GM12892 (cell line): ENCODE data around the gene ZBTB38.

Experiments
- POLR2A ChIP-seq: IDR thresholded peaks from 2 replicates; pipeline ENCODE4 v1.6.1; 2011; ENCODE audit warnings: low read depth, low read length, control low read depth
- POLR2AphosphoS5 ChIP-seq: IDR thresholded peaks from 2 replicates; pipeline ENCODE4 v1.6.1; 2011; ENCODE audit warnings: low read depth, low read length, control low read depth
- TAF1 ChIP-seq: IDR thresholded peaks from 2 replicates; pipeline ENCODE4 v1.6.1; 2011; ENCODE audit warnings: low read depth, mild to moderate bottlenecking, control low read depth, low read length, borderline replicate concordance

DNA sequence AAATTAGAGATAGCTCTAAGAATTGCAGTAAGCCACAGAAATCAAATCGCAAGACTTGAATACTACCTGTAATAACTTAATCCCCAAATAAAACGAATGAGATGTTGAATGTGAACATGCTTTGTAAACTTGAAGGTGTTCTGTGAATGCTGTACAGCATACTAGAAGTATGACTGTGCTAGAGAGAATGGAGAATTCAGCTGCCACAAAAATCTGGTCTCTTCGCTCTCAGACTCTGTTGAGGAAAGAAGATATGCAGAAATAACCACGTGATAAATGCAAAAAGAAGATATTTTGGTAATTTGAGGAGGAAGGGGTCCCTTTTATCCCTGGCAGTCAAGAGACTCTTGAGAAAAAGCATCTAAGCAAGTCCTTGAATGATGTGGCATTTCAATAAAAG is 37.3 kb downstream of the ZBTB38 start:
- no peak for TF ChIP-seq TAF1
- TF ChIP-seq POLR2A, result no peak
- TF ChIP-seq POLR2AphosphoS5, result no peak
